ENCODE data around the gene FOSB. TPM values are rescaled to one million over a fixed set of nuclear protein-coding genes. Genes with fewer than 3 reads are reported as not detected.
A peak's percentile ranks its signal among the peaks of the same experiment; 100 is the strongest.

The FOSB gene
- total and polyA plus RNA-seq, 2 donors (not counting 3 experiments of a cell fraction or from before 2014, with no cell fraction given), result 2.0 to 10.7 TPM

DNA sequence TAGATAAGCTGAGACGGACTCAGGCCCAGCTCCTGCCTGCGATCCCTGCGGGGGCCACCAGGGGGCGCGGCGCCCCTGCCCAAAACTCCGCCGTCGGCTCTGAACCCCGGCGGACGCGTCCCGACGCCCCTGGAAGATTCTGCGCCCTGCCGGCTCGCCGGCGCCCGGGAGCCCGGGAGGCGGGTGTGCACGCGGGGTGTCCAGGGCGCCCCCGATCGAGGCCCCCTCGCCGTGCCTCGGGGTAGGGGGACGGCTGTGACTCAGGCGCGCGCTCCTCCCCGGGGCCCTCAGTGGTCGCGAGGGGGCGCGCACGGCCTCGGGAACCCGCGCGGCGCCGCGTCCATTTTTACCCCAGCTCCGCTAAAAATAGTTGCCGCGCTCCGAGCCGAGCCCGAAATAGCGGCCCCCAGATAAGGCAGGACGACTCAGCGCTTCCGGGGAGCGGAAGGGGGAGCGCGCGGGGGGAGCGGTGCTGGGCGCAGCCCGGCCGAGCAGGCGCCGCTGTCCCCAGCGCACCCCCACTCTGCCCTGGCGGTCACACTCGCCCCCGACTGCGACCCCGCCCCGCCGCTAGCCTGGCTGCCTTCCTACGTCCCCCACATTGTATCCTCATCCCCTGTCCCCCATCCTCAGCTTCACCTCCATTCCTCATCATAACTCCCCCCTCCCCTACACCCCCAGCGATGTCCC, 28.1 kb upstream of the FOSB start:
- H3K4me2 ChIP-seq (ENCODE audit: insufficient read depth, low read length), result peak overlapping the region; percentile 28
- H3K36me3 ChIP-seq (ENCODE audit: control insufficient read depth in 2 of 2, extremely low read depth in 1 of 2, insufficient read depth in 2 of 2, low read length in 2 of 2), result no peaks in the 10 kb centered on the region
- no peaks in the 10 kb centered on the region for H3K9me1 ChIP-seq (replicated peaks; ENCODE audit: control insufficient read depth, extremely low read depth, insufficient read depth, low read length)
- H3K27ac ChIP-seq (ENCODE audit: insufficient read depth, low read depth, low read length), result peak overlapping the region; percentile 59
- no peaks in the 10 kb centered on the region for H3K27me3 ChIP-seq (ENCODE audit: control insufficient read depth in 2 of 2, insufficient read depth in 2 of 2, low read length in 2 of 2)
- peak overlapping the region; percentile 75 for H2AFZ ChIP-seq (ENCODE audit: low read depth, low read length)
- H4K20me1 ChIP-seq (replicated peaks; ENCODE audit: control insufficient read depth, extremely low read depth, insufficient read depth, low read length), result no peaks in the 10 kb centered on the region
- H3K9me3 ChIP-seq (replicated peaks; ENCODE audit: control insufficient read depth, insufficient read depth, low read length), result no peaks in the 10 kb centered on the region
- POLR2A ChIA-PET, result interaction anchor here (0.6 to 1.6 kb wide), 3 partner anchors 28 to 238 kb away, joined by 4 to 17 read pairs (median 8); partner anchors contain the start of gene FOSB
- FAIRE-seq (peak; percentile 48), DNase-seq (ENCODE audit: low read depth, low spot score) (peak; percentile 65)
- TF ChIP-seq FOS (IDR thresholded peaks at IDR 0.05; ENCODE audit: borderline replicate concordance, insufficient read depth, low read length) (peak; percentile 36), POLR2AphosphoS5 (IDR thresholded peaks at IDR 0.05; ENCODE audit: insufficient read depth, low read depth, low read length) (peak; percentile 82), MYC (IDR thresholded peaks at IDR 0.05; ENCODE audit: low read depth, low read length) (no peak)
- TF ChIP-seq, protein P1, sequence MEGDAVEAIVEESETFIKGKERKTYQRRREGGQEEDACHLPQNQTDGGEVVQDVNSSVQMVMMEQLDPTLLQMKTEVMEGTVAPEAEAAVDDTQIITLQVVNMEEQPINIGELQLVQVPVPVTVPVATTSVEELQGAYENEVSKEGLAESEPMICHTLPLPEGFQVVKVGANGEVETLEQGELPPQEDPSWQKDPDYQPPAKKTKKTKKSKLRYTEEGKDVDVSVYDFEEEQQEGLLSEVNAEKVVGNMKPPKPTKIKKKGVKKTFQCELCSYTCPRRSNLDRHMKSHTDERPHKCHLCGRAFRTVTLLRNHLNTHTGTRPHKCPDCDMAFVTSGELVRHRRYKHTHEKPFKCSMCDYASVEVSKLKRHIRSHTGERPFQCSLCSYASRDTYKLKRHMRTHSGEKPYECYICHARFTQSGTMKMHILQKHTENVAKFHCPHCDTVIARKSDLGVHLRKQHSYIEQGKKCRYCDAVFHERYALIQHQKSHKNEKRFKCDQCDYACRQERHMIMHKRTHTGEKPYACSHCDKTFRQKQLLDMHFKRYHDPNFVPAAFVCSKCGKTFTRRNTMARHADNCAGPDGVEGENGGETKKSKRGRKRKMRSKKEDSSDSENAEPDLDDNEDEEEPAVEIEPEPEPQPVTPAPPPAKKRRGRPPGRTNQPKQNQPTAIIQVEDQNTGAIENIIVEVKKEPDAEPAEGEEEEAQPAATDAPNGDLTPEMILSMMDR (IDR thresholded peaks at IDR 0.05; ENCODE audit: extremely low read depth in 1 of 2, insufficient read depth in 1 of 2, low read depth in 1 of 2, low read length in 2 of 2), result peak; percentile 88 to 99
- peak overlapping the region; percentile 48 to 64 (median 52) for H3K4me3 ChIP-seq (replicated peaks in 1 of 3; ENCODE audit: insufficient read depth in 1 of 3, low read depth in 1 of 3, low read length in 3 of 3)
- CTCF ChIA-PET, result interaction anchor here (0.6 to 8.6 kb wide), 50 partner anchors 8 to 278 kb away, joined by 3 to 891 read pairs (median 6); partner anchors contain the start of genes ERCC1, FOSB, PPP1R13L and QPCTL
- no TSS peak for BruUV-seq (replicated peaks)
- peaks cover 15% of the 10 kb centered on the region for H3K4me1 ChIP-seq (ENCODE audit: control insufficient read depth, extremely low read depth, insufficient read depth, low read length)
- H3K9ac ChIP-seq (replicated peaks; ENCODE audit: extremely low read depth, insufficient read depth, low read length), result peak overlapping the region; percentile 78
- no peaks in the 10 kb centered on the region for H3K79me2 ChIP-seq (ENCODE audit: control insufficient read depth, insufficient read depth, low read length)
- dilution Hi-C loops (cut with MboI; ENCODE audit: extremely low pct_ligation_motif_present, low sequenced_read_pairs) (no loop called here), intact Hi-C loops (cut with micrococcal nuclease) (loop anchor here (1.0 kb wide), 3 partner anchors 15 to 204 kb away; no protein-coding TSS in a partner anchor)

Data from endothelial cell of umbilical vein (primary cell).